Measurements from ENCODE around the gene P2RY14.
"Not testable (repeated sequence)": the region's sequence is repeated elsewhere in the genome, so short reads cannot be mapped to it uniquely, and the experiment has no call there.

P2RY14 gene

DNA sequence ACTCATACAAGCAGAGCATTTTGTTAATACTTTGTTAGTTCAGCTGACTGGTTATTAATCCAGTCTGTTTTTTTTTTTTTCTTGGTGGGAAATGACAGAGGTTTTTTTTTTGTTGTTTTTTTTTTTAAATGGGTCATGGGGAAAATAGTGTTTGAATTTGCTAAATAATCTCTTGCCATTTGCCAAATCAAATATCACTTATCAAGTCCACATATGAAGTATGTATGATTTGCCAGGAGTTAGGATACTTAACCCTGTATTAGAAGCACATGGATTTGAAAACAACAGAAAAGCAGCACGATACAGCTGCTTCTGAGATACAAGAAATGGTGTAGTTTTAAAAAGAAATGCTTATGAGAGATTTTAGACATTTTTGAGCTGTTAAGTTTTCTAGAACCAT is 21.6 kb downstream of the P2RY14 start:
- no peak for DNase-seq

DNA sequence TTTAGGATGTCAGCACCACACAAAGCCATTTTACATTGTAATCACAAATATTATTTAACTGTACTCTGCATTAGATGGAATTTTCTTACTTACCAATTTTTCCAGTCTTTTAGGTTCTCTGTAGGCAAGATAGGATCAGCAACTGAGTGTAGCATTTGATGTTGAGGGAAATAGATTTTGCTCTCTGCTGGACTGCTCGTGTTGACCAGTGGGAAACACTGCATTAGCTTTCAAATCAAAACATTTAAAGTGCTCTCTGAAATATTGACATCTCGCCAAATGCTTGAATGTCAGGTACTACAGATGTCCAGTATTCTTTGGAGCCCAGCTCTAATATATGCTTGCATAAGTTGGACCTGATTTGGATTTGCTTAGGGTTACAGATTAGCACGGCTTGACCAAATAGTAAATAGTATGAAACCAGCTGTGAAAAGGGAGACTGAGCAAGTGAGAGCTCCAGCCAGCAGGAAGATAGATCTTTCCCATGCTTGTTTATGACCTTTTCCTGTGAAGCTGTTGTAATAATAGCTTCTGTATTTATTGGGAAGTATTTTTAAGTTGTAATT is 29.5 kb downstream of the P2RY14 start:
- no peak for DNase-seq

DNA sequence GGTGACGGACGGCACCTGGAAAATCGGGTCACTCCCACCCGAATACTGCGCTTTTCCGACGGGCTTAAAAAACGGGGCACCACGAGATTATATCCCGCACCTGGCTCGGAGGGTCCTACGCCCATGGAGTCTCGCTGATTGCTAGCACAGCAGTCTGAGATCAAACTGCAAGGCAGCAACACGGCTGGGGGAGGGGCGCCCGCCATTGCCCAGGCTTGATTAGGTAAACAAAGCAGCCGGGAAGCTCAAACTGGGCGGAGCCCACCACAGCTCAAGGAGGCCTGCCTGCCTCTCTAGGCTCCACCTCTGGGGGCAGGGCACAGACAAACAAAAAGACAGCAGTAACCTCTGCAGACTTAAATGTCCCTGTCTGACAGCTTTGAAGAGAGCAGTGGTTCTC is 36.3 kb downstream of the P2RY14 start:
- DNase-seq = not testable (repeated sequence)

DNA sequence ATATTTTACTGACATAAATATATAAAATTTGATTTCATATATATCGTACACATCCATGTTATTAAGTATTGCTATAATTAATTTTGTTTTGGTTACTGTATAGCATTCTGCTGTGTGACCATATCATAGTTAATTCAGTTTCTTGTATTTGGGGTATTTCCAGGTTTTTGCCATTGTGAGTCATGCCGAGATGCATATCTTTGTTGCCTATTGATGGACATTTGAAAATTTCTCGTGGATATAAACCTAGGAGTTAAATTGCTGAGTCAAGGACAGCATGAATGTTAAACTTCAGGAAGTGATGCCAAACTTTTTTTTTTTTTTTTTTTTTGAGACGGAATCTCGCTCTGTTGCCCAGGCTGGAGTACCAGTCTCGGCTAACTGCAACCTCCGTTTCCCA is 41.6 kb downstream of the P2RY14 start:
- DNase-seq = no peak

DNA sequence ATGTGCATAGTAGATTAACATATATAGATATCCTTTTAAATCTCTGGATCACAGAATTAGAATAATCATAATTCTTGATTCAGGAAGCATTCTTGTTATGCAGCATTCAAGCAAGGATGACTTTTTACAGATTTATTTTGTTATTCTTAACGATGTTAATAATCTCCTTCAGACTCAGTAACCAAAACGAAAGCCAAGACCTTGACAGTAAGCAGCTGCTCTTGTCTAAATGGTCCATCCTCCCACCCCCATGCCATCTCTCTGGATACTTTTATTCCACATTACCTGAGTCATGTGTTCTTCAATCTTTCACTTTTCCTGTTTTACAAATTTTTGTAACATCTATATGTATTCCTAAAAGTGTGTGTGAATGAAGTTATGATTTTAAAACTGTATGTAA is 42.0 kb downstream of the P2RY14 start:
- no peak for DNase-seq

DNA sequence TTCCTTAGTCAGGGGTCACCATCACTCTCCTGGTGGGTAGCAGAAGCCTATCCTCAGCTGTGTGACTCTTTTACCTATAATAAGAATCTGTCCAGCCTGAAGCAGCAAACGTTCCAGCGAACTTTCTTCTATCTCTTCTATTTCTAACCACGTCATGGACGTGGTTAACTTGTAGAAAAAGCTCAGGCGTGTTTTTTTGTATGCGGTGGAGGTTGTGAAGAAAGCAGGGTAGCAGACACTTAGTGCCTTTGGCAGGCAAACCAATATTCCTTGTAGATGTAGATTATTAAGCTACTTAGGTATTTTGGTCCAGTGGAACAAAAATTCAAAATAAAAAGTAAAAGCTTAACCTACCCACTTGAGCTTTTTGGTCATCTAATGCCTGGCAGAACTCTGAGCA is 43.5 kb downstream of the P2RY14 start:
- no peak for DNase-seq

DNA sequence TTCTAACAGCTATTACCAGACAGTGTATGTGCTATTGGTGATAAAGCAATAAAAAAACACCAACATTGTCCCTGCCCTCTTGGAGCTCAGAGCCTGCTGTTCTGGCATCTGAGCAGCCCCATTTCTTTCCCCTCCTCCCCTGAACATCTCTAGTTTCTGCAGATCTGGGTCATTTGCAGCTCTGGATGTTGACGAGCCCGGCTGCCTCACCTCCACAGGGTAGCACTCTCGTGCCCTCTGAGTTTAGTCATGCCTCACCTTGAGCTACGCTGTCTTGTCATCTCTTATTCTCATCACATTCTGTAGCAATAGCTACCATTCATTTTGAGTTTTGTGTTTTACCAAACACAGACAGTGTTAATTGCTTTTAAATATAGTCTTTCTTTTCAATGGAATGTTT is 45.4 kb downstream of the P2RY14 start:
- no peak for DNase-seq

DNA sequence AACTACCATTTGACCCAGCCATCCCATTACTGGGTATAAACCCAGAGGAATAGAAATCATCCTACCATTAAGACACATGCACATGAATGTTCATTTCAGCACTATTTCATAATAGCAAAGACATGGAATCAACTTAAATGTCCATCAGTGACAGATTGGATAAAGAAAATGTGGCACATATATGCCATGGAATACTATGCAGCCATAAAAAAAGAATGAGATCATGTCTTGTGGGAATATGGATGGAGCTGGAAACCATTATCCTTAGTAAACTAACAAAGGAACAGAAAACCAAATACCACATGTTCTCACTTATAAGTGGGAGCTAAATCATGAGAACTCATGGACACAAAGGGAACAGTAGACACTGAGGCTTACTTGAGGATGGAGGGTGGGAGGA is 45.9 kb downstream of the P2RY14 start:
- DNase-seq = not testable (repeated sequence)

DNA sequence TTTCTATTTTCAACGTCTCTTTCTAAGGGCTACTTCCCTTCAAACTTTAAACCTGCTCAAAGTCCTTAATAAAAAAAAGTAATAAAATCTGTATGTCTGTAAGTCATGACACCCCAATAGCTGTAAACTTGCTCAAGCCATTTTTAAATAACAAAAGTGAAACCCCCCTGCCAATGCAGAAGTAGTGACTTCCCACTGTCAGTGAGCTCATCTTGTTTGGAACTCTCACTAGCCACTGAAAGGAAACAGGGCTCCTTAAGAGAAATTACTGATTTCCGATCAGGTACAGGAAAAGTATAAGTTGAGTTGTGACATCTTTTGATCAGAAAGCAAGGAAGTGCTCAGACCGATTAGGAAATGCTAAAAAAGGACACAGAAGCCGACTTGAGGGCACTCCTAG is 47.7 kb downstream of the P2RY14 start:
- DNase-seq = no peak

DNA sequence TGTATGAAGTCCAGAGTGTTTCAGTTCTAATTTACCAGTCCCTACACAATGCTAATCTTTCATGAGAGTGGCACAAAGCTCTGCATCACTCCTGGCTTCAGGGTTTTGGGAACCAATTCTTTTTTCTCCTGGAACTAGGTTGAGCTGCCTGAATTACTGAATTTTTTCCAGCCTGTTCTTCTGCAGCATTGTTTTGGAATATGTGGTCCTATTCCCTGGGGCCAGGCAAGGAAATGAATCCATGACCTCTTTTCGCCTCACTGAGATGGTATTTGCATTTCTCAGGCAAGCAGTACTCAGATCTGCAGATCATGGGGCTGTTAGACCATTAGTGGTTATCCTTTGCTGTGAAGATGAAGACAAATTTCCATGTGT is 49.7 kb downstream of the P2RY14 start:
- no peak for DNase-seq

DNA sequence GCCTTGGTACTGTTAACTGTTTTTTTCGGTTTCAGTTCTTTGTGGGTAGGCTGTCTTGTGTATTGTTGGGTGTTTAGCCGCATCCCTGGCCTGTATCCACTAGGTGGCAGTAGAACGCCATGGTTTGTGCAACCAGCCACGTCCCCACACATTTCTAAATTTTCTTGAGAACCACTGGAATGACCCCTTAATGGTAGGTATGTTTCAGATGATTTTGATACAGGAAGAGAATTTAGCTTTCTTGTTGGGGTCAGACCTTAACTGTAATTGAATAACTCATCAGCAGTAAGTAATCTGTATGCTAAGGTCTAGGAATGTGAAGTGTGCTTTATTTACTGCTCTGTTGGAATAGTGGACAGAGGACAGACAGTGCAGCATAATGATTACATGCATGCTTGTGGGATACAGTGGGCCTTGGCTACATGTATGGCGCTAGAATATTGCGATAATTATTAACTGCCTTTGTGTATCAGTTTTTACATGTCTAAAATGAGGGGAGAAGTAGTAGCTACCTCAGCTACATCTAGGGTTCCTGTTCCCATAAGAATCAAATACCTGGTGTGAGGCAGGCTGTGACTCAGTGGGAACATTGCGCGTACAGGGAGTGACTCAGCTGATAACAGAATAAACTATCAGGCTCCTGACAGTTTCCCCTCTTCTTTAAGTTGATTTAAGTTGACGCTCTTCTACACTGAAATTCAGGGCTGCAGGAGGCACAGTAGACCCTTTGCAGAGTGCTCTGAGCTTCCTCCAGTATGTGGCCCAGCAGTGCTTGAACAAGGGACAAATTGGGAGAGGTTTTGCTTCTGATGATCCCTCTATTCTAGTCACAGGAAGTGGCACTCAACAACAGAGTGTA is 50.3 kb downstream of the P2RY14 start:
- peak; percentile 46 to 85 (median 64) for DNase-seq

DNA sequence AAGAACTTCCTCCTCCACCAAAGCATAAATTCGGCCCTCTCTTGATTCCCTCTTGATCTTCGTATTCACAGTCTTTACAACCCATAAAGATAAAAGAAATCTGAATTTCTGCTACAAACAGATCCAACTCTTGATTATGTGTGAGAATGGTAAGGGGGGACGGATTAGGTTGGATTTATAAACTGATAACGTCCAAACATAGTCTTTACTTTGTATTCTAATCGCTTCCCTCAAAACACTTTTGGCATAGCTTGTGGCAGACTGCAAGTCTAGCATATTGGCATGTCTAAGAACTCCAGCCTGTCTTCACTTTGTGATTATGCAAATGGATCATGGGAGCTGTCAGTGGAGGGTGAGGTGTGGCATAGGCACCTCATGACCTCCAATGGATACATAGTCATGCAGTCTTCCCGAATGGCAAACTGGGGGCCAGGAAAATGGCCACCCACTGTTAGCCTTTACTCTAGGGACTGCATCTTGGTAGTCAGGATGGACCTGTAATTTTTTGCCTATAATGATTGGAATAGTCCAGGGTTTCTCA is 51.0 kb downstream of the P2RY14 start:
- DNase-seq = no peak

DNA sequence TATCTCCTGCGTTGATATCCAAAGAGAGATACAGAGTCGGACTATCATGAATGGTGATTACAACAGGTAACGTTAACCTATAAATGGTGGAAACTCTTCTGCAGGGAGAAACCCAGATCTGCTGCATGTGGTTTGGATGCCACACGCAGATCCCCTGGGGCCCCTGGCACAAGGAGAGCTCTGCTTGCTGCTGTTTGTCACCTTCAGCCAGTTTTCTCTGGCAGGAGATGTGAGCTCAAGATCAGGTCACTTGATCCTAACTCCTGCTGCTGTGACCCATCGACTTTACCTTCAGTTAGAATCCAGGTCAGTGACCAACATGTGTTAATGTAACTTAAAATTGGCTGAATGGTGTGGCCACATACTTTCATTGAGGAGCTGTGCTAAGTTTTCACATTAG is 51.5 kb downstream of the P2RY14 start:
- no peak for DNase-seq

DNA sequence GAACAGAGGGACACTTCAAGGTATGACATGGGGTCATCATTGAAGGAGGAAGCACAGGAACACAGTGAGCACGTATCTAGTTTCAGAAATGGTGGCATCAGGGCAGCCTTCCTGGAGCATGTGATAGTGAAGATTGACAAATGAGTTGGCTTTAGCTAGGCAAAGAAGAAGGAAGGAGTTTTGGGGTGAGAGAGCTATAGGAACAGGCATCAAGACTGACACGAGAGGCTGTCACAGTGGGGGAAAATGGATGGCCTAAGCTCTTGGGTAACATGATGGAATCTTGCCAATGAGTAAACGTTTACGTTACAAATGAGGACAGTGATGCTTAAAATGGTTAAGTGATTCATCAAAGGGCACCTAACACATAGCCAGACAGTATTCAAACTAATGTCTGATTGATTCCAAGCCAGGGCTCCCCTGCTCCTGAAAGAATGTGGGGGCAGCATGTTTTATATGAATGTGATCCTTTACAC is 52.2 kb downstream of the P2RY14 start:
- DNase-seq = no peak

DNA sequence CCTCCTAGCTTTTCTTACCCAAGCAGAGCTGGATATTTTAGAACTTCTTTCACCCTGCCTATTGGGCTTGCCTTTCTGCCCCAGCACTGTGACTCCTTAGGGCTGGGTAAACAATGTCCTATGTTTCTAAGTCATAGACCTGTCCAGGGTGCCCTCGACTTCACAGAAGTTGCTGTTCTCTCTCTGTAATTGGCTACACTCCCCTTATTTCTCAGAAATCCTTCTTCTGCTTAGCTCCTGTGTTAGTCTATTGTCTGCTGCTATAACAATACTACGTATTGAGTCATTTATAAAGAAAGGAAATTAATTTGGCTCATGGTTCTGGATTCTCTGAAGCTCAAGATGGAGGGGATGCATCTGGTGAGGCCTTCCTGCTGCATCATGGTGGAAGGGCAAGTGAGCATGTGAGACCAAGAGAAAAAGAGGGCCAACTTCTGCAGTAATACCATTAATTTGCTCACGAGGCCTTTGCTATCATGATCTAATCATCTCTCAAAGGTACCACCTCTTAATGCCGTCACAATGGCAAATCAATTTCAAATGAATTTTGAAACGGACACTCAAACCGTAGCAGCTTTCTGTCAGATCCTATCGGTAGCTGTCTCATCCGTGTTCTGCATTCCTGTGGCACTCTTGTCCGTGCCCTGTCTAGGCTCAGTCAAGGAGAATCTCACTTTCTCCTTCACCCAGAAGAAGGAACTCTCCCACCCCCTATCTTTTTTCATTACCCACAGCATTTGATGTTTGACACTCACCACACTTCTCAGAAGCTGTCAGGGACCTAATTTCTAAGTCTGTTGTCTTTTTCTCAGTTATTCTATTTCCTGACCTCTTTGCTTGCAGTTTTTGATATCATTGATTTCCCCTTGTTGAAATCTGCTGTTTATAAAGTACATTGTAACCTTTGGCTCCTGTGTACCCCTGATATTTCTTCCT is 53.0 kb downstream of the P2RY14 start:
- DNase-seq = no peak

DNA sequence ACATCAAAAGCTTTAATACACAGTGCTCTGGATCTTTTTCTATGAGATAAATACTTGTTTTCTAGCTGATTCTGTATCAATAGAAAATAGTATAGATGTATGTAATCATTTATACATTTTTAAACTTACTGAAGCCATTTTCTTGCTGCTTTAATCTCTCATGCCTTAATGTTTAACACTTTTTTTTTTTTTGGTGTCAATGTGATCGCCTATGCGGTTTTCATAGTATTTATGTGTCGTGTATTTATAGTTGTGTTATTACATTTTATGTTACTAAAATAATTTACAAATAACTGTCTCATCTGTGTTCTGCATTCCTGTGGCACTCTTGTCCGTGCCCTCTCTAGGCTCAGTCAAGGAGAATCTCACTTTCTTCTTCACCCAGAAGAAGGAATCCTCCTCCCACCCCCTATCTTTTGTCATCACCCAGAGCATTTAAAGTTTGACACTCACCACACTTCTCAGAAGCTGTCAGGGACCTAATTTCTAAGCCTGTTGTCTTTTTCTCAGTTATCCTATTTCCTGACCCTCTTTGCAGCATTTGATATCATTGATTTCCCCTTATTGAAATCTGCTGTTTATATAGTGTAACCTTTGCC is 54.0 kb downstream of the P2RY14 start:
- DNase-seq = no peak

DNA sequence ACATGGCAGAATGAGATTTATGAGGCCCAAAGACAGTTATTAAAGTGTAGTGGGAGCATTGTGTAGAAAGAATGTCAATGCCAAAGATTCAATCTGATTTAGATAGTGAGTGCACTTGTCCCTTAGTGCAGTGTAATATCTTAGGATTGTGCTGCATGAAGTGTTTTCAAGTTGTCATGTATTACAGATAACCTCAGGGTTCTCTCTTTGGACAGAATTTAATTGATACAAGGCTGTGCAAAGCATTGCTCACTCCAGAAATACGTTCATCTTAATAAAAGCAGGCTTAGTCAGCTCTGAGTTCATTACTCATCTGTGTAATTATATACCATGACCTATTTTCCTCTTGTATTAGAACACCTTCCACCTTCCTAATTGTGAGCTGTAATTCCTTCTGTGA is 59.3 kb downstream of the P2RY14 start:
- DNase-seq = no peak

DNA sequence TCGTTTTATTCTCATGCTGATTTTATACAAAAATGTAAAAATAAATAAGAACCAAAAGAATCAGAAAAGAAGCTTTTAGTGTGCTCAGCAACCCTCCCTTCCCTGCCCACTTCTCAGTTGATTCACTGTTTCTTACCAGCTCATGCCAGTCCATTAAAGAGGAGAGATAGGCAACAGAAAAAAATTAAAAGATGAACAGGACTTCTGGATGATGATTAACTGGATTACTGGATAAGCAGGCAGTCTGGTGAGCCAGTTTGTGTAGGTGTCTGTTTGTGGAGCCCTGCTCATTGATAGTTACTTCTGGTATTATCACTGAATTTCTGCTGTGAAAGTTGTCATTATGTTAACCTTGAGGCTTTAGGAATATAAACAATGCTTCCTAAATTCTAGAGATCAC is 60.2 kb downstream of the P2RY14 start:
- DNase-seq = no peak

DNA sequence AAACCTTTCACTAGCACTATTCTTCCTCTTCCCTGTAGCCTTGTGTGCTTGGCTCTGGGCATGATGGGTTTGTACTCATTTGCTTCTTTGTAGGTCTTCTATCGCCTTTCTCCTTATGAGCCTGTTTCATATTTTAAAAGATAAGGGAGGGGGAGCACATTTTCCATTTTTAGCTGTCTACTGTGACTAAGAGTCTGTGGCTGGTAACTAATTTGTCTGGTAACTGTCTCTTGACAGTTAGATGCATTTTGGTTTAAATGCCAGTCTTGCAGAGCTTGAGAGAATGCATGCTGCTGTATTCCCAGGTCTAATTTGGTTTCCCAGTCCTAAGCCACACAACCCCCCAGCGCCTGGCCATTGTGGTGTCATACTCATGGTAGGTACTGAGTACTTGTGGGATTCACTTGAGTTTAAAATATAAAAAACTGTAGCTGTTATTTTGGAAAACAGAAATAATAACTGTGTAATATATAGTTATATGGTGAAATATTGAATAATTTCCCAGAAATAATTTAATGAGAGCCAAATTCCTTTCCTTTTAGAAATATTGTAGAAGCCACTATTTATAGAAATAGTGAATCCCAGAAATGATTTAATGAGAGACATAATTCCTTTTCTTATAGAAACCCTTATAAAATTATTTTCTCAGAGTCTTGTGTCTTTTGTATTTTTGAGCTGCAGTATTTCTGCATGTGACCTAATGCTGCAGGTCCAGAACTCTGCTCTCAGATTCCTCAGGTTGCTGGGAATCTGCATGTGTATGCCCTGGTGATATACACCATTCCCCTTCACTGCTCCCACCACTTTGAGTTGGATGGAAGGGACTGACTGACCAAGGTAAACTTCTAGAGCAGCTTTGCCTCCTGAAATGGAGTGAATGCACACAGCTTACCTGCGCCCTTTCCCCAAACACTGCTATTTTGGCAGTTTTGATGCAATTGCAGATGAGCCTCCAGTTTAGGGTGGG is 61.4 kb downstream of the P2RY14 start:
- DNase-seq = no peak

DNA sequence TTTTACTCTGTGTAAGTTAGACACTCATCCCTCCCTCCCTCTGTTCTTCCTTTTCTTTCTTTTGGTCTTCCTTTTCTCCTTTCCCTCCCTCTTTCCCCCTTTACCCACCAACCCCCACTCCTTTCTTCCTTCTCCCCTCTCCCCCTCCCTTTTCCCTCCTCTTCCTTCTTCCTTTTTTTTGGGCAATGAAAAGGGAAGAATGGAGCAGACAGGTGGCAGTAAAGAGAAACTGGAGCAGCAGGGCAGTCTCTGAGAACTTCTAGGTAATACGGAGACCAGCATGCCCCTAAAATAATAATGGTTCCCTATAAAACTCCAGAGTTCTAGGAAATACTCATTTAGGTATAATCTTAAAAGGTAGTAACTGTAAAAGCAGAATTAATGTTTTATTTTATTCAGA is 63.9 kb downstream of the P2RY14 start:
- no peak for DNase-seq

DNA sequence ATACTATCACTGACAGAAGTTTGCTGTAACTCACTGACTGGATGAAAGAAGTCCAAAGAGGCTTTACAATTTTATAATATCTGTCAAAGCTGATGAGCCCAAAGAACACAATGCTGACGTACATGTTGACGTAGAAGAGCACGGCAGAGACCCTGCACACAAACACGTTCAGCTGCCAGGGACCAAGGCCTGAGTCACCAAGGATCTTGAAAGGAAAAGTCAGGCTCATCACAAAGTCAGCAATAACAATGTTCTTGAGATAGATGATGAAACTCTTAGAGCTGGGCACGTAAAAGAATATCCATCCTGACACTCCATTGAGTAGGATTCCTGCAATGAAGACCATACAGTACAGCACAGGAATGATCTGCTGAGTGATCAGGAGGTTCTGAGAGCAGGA is 64.5 kb downstream of the P2RY14 start:
- no peak for DNase-seq

DNA sequence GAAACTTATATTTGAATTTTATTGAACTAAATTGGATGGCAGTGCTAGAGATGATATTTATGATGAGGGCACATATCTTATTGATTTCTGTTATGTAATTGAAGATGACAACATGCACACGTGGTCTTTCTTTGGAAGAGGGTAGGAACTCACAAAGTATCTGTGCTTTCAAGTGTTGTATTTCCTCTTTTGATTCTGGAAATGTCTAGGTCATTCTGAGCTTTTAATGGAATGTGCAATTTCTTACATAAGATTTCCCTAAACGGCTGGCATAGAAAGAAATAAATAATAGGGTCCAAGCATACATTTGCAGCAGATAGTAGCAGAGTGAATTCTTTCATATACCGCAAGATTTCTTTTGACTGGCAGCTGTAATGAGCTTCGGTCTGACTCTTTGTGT is 65.2 kb downstream of the P2RY14 start:
- DNase-seq = no peak

All from stimulated activated naive CD4-positive, alpha-beta T cell (primary cell).